CD4-positive, alpha-beta T cell treated with Interferon gamma for 1 hour (primary cell): ENCODE results near the gene BRCA2.

ENCODE experiments used
- DNase-seq: peaks from one replicate; pipeline ENCODE4 v3.0.0-alpha.2; 2020

Gene BRCA2

DNA sequence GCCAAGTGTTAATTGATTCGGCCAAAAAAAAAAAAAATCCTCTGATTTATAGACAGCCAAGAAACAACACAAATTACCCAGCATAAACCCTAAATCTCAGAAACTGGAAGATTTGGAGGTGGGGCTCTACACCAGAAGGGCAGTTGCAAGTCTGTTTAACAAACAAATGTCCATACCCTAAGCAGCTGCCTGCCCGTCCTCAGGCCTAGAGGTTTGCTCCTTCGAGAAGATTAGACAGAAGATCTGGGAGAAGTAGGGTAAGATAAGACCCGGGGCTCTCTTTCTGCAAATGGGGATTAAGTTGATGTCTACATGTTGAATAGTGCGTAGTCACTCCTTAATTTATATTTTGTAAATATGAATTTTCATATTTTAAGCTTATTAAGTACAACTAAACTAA is 116.1 kb downstream of the BRCA2 start:
- DNase-seq = no peak

DNA sequence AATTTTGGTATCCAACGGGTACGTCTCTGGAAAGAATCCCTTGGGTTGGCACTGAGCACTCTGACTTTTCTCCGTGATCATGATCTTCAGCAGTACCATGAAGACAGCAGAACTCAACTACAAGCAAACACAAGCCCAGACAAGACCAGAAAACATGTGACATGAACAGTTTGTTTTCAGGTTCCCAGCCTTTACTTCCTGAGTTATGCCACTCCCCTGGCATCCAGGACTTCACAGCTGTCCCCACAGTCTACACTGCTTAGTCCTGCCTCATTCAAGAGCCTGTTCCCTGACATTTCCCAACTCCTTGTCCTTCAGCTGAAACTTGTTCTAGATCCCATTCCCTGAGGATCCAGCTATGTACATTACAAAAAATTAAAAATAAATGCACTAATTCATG is 117.5 kb downstream of the BRCA2 start:
- no peak for DNase-seq

DNA sequence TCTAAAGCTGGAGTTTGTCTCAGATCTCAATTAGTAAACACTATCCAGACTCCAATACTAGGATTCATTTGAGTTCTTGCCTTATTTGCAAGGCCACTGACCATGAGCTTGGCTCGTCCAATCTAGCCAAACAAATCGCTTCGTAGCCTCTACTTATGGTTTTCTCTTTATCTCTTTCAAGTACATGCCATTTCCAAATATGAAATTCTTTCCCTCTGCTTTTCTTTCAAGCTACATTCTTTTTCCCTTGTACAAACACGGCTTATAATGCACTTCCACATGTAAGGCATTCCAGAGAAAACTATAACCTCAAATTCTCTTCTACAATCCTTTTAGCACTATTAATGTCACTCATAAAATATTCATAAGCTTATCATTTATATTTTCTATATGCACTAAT is 123.6 kb downstream of the BRCA2 start:
- DNase-seq = no peak

DNA sequence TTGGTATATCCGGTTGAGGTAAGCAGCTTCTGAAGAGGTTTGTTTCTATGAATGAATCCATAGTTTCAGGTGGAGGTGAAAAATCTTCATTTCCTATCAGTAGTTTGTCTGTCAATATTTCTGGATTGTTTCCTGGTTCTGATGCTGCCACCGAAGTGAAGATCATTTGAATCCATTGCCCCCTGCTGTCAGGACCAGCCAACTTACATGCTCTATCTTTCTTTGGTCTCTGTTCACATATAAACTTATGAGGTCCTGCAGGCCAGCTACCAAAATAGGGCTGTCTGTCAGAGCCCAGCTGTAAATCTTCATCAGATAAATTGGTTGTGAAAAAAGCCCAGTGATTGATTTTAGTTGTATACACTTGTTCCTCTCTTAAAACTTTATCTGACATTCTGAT is 127.8 kb downstream of the BRCA2 start:
- peak; percentile 29 for DNase-seq

DNA sequence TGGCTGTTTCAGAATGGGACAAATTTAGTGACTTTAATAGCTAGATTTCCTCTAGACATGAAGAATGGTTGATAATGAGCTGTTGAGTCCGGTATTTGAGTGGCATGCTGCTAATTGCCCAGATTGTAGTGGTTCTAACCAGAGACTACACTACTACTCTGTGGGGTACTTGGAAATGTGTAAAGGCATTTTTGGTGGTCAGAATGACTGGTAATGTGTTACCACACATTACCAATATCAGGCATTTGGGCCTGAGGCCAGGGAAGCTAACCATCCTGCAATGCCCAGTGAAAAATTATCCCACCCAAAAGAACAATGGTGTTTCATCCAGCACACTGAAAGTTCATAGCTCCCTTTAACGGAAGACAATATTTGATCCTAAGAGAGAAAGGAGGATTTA is 130.2 kb downstream of the BRCA2 start:
- no peak for DNase-seq

DNA sequence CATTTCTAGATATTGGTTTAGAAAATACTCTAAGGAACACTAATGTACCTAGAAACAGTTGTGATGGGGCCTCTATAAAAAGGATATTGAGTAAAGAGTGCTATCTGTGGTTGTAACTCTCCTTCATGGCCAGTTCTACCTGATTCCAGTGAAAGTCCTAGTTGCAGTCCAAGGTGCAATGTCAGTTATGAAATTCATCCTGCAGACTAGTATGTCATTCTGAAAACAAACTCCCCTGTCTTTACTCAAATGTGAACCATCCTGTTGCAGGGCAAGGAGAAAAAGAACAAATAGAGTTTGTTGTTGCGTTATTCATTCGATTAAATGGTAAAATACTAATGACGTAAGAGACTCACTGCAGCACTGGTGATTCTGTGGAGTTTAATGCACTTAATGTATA is 130.9 kb downstream of the BRCA2 start:
- DNase-seq = no peak

DNA sequence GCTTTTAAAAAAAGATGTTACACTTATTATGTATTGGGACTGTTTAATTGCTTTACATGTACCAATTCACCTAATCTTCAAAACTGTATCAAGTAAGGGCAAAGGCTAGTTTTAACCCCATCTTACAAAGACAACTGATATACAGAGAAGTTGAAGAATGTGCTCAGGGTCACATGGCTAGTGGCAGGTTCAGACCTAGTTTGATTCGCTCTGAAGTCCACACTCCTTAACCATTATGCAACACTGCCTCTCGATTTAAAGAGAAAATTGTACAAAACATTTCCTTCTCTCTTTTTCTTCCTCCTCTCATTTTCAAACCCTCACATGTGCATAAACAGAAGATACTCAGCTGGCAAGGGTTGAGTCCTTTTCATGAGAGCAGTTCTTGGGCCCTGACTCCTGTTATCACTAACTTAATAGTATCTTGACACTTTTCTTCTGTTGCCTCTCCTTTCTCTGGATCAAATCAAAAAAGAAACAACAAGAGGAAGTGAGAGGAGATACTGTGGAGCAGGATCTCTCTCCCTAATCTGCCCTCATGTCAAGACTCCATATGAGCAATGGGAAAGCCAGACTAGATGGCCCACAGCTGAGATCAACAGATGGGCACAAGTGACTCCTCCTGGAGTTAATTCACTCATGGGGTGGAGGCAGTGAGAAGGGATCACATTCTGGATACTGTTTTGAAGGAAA is 131.6 kb downstream of the BRCA2 start:
- DNase-seq = no peak

DNA sequence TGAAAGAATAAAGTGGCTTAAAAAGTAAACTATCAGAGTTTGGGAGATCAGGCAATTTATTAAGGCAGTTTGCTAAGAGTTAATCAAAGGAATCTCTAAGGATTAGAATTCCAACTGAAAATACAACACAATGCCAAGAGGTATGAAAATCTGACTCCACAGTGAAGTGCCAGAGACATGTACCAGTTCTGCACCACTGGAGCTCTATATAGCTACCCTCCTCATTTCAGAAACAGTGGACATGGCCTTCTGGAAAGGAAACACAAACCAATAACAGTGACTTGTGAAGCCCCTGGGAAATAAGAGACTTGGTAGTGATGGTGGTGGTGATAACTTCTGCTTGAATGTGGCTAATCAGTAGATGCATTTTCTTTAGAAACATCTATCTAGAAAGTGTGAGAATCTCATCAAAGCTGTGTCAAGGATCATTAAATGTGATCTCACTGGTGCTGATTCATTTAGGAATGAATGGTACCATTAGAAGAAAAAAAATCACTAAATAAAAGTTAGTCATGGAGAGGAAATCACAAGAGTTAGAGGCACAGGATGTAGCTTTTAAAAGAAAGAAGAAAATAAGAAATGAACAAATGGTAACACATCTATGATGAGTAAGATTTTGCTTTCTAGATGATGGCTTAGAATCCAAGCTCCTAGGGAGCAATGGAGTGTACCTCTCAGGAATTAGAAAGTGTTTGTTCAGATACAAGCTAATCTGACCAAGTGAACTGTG is 132.8 kb downstream of the BRCA2 start:
- DNase-seq = no peak

DNA sequence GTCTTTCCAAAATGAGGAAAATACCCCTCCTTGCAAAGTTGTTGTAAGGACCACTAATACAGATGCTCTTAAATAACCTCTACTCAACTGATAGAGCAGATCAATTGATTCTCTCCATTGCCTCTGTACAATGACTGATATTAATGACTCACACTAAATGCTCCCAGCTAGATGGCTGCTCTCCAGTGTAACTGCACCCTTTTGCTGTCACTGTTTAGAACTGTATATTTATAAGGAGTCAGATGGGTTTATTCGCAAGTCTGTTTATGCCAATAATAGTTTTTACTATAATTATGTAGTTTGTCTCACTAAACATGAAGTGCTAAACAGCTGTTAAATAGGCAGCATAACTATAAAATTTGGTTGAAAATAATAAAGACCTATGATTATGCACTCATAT is 133.7 kb downstream of the BRCA2 start:
- DNase-seq = no peak
